Measurements from ENCODE around the gene LUZP2. TPM values are rescaled to one million over a fixed set of nuclear protein-coding genes. Genes with fewer than 3 reads are reported as not detected.

LUZP2 gene
- total and polyA plus RNA-seq, 9 of the 15 experiments (the other 6 are each of a cell fraction or from before 2014, with no cell fraction given) = not detected

GRCh38 chr11:25066706-25067105, 569.9 kb downstream of the LUZP2 start:
- no peaks in the 10 kb centered on the region for H3K9me1 ChIP-seq (ENCODE audit: control insufficient read depth, insufficient read depth, low read length)
- H3K9ac ChIP-seq (ENCODE audit: insufficient read depth in 1 of 2, low read depth in 2 of 2, low read length in 2 of 2) = no peak overlapping the region
- intact Hi-C loops (cut with micrococcal nuclease) = no loop called here
- CTCF ChIA-PET (ENCODE audit: low intra/inter-chr PET ratio) = no interaction called here
- no peak for FAIRE-seq
- no peaks in the 10 kb centered on the region for H3K36me3 ChIP-seq (ENCODE audit: control insufficient read depth, insufficient read depth, low read length)
- 0% methylated on average over 2 of the region's 2 CpGs for WGBS (ENCODE audit: insufficient coverage, low coverage, missing lambda C conversion rate)
- no peak for TF ChIP-seq ARID2 (IDR thresholded peaks at IDR 0.05)
- no peak for TF ChIP-seq ZFP30 (CRISPR knock-in tag; IDR thresholded peaks at IDR 0.05; ENCODE audit: borderline replicate concordance)
- TF ChIP-seq, protein P1, sequence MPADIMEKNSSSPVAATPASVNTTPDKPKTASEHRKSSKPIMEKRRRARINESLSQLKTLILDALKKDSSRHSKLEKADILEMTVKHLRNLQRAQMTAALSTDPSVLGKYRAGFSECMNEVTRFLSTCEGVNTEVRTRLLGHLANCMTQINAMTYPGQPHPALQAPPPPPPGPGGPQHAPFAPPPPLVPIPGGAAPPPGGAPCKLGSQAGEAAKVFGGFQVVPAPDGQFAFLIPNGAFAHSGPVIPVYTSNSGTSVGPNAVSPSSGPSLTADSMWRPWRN (IDR thresholded peaks at IDR 0.05; ENCODE audit: low read depth) = no peak
- TF ChIP-seq JUND (IDR thresholded peaks at IDR 0.05; ENCODE audit: borderline replicate concordance, low read depth, low read length) = no peak
- TF ChIP-seq JUND (tag; IDR thresholded peaks at IDR 0.05; ENCODE audit: borderline replicate concordance, low read depth, low read length) = no peak
- TF ChIP-seq KDM5B (IDR thresholded peaks at IDR 0.05; ENCODE audit: insufficient replicate concordance, low read depth, low read length) = no peak
- no peak for TF ChIP-seq ZNF785 (CRISPR knock-in tag; IDR thresholded peaks at IDR 0.05)
- no peak for TF ChIP-seq CBFB (CRISPR knock-in tag; IDR thresholded peaks at IDR 0.05)
- TF ChIP-seq POLR2H (tag; IDR thresholded peaks at IDR 0.05; ENCODE audit: low read depth) = no peak
- TF ChIP-seq ZNF778 (CRISPR knock-in tag; IDR thresholded peaks at IDR 0.05) = no peak
- no peak for TF ChIP-seq HEY1 (CRISPR knock-in tag; IDR thresholded peaks at IDR 0.05; ENCODE audit: borderline replicate concordance)
- no peak for TF ChIP-seq ZNF75A (CRISPR knock-in tag; IDR thresholded peaks at IDR 0.05)
- no peak for TF ChIP-seq MCM3 (IDR thresholded peaks at IDR 0.05)
- no peaks in the 10 kb centered on the region for H3K27me3 ChIP-seq (ENCODE audit: control insufficient read depth in 2 of 2, insufficient read depth in 2 of 2, low read length in 2 of 2)
- no peaks in the 10 kb centered on the region for H3K4me1 ChIP-seq (replicated peaks in 1 of 2; ENCODE audit: control insufficient read depth in 2 of 2, insufficient read depth in 2 of 2, low read length in 2 of 2)
- no peak overlapping the region for H3K27ac ChIP-seq (ENCODE audit: extremely low read depth, low read depth, low read length)
- DNase-seq (ENCODE audit: extremely low read depth in 1 of 4, low spot score in 3 of 4) = no peak
- no peak for ATAC-seq
- no TSS peak for BruUV-seq (replicated peaks)
- no peak overlapping the region for H3K4me2 ChIP-seq (ENCODE audit: insufficient read depth, low read length)
- H3K9me3 ChIP-seq (replicated peaks; ENCODE audit: control insufficient read depth, insufficient read depth, low read depth, low read length) = no peaks in the 10 kb centered on the region
- no peak overlapping the region for H3K4me3 ChIP-seq
- no peak overlapping the region for H2AFZ ChIP-seq (ENCODE audit: low read depth, low read length)
- in situ Hi-C loops (cut with MboI) = no loop called here
- no peaks in the 10 kb centered on the region for H3K79me2 ChIP-seq (ENCODE audit: control insufficient read depth, insufficient read depth, low read length)
- POLR2A ChIA-PET = no interaction called here
- H4K20me1 ChIP-seq (replicated peaks; ENCODE audit: control insufficient read depth, insufficient read depth, low read length) = no peaks in the 10 kb centered on the region
